AG10803 (cell line): ENCODE data around the gene RNU6-1.

Source experiments
- DNase-seq: peaks from one replicate; pipeline ENCODE4 v3.0.0; 2010; ENCODE audit warnings: low read depth
- H3K4me3 ChIP-seq: 2 replicates; pipeline ENCODE4 v1.5.1; 2011; ENCODE audit warnings: mild to moderate bottlenecking, low read length, control low read depth
- TF ChIP-seq, protein P1 (sequence below): conservative IDR thresholded peaks from 2 replicates; pipeline ENCODE4 v1.5.1; 2011; ENCODE audit warnings: mild to moderate bottlenecking, low read length, control low read depth, inconsistent platforms

Gene RNU6-1

DNA sequence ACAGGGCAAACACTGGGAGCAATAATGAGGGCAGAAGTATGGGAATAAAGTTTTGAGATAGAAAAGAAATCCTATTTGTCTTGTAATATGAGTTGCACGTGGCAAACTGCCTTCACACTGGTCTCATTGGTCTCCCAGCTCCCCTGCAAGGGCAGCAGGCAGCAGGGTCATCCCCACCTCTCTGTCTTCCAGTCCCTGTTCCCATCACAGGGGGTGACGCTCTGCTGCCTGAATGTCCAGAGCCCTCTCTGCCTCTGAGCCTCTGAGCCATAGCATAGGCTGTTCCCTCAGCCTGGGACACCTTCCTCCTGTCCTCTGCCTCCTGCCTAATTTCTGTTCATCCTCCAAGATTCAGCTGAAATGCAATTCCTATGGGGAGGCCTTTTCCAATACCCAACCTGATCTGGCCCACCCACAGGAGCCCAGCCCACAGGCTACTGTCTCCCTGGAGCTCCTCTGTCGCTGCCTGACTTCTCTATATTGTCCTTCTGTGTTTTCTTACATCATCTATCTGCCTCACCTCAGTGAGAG, 26.7 kb downstream of the RNU6-1 start:
- DNase-seq: no peak
- no peak overlapping the region for H3K4me3 ChIP-seq
- TF ChIP-seq, protein P1, sequence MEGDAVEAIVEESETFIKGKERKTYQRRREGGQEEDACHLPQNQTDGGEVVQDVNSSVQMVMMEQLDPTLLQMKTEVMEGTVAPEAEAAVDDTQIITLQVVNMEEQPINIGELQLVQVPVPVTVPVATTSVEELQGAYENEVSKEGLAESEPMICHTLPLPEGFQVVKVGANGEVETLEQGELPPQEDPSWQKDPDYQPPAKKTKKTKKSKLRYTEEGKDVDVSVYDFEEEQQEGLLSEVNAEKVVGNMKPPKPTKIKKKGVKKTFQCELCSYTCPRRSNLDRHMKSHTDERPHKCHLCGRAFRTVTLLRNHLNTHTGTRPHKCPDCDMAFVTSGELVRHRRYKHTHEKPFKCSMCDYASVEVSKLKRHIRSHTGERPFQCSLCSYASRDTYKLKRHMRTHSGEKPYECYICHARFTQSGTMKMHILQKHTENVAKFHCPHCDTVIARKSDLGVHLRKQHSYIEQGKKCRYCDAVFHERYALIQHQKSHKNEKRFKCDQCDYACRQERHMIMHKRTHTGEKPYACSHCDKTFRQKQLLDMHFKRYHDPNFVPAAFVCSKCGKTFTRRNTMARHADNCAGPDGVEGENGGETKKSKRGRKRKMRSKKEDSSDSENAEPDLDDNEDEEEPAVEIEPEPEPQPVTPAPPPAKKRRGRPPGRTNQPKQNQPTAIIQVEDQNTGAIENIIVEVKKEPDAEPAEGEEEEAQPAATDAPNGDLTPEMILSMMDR: no peak

DNA sequence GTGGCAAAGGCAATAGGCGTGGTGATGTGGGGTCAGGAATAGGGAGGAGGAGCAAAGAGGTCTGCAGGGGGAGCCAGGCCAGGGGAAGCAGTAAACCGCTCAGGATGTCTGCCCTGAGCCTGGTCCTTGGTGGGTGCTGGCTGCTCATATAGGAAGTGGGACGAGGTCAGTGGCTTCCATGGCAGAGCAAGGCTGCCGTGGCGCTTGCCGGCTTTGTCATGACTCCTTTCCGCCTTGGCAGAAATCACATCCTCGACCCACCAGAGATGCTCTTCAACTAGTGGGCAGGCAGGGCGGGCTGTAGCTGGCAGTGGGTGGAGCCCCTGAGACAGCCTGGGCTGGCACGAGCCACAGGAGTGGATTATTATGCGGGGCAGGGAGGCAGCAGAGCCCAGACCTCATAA, 27.6 kb downstream of the RNU6-1 start:
- DNase-seq: no peak
- H3K4me3 ChIP-seq: no peak overlapping the region
- TF ChIP-seq, protein P1: no peak

DNA sequence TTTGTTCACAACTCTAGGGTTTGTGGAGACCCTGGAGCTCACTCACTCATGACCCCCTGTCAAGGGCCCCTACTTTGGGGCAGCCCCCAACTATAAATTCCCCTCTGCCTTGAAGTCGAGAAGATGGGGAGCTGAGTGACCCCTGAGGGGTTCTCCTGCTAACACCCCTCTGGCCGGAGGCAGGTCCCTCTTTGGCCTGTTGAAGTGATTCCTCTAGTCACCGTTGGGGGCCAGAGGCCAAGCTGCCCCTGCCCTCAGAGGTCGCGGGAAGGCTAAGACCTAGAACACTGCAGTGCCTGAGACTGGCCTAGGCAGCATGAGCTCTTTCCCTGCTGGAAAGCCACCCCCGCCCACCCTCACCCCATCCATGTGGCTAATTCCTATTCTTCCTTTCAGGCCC, 30.0 kb downstream of the RNU6-1 start:
- TF ChIP-seq, protein P1: no peak
- H3K4me3 ChIP-seq: no peak overlapping the region
- DNase-seq: no peak

DNA sequence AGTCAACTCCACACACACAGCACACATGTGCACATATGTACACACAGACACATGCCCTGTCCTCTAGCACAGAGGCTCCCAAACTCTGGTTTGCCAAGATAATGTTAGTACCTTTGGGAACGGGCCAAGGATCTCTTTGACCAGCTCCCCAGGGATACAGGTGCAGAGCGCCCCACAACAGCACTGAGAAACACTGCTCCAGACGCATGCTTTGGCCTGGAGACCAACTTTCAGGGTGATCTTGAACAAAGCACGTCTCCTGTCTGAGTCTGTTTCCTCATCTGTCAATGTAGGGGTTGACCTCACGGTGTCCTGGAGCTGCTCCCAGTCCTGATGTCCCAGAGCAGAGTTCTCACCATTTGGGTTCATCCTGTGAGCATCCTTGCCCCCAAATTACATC, 30.4 kb downstream of the RNU6-1 start:
- no peak for DNase-seq
- no peak overlapping the region for H3K4me3 ChIP-seq
- TF ChIP-seq, protein P1: no peak

DNA sequence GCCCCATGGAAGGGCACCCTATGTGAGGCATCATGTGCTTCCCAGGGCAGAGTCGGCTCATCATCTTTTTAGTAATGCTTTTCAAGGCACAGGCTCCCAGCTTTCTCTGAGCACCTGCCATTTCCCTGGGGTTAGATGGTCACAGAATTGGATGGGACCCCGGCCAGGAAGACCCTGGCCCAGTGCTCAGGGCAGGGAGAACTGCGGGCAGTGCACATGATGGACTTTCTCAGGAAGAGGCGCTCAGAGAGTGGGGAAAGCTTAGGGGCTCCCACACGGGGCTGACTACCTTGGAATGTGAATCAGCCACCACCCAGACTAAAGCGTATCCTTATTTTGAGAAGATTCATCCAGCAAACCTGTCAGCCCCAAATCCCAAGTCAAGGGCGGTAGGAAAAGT, 31.0 kb downstream of the RNU6-1 start:
- no peak overlapping the region for H3K4me3 ChIP-seq
- no peak for DNase-seq
- TF ChIP-seq, protein P1: no peak

DNA sequence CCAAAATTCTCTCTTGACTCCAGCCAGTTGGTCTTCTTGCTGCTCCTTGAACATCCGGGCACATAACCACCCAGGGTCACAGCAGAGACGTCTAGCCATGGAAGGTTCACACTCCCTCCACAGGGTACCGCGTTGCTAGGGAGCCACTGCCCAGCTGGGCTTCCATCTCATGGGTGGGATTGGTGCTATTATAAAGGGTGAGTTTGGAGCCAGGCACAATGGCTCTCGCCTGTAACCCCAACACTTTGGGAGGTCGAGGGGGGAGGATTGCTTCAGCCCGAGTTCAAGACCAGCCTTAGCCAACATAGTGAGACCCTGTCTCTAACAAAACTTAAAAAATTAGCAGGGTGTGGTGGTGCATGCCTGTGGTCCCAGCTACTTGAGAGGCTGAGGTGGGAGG, 32.0 kb downstream of the RNU6-1 start:
- no peak for DNase-seq
- no peak overlapping the region for H3K4me3 ChIP-seq
- TF ChIP-seq, protein P1: no peak

DNA sequence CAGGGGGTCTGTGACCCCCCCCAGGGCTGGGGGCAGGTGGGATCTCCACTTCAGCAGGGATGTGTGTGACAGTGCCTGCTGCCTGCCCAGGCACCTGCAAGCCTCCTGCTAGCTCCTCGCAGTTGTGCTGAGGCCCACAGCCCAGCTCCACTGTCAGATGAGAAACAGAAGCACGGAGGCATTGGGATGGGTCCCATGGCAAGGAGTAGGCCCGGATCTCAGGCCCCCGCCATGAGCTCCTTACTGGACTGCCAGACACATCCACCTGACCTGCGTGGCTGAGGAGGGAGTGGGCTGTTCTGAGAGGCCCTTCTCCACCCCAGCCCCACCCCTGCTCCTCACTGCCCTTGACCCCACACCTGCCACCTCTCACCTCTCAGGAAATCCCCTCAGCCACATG, 32.7 kb downstream of the RNU6-1 start:
- TF ChIP-seq, protein P1: no peak
- no peak for DNase-seq
- no peak overlapping the region for H3K4me3 ChIP-seq
